ENCODE data around the gene ATF5.
"Not testable (repeated sequence)": the region's sequence is repeated elsewhere in the genome, so short reads cannot be mapped to it uniquely, and the experiment has no call there.

ATF5 gene

DNA sequence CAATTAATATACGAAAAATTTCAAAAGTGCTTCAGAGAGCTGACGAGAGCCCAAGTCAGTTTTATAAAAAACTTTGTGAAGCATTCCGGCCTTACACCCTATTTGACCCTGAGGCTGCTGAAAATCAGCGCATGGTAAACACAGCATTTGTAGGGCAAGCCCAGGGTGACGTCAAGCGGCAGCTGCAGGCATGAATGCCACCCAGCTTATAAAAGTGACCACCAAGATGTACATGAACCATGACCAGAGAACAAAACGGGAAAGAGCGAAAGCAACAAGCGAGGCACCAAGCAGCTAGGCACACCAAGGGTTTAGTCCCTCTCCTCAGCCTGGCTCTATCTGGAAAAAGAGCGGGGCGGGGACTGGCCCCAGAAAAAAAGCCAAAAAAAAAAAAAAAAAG lies 25.9 kb downstream of the ATF5 start:
- H3K79me2 ChIP-seq (ENCODE audit: low read length): no peaks in the 10 kb centered on the region
- H4K20me1 ChIP-seq (ENCODE audit: insufficient read depth, low read length): peaks cover 3% of the 10 kb centered on the region; the same call in 1 of the 2 replicates
- TF ChIP-seq EZH2phosphoT487 (IDR thresholded peaks at IDR 0.05; ENCODE audit: low read depth): no peak
- TF ChIP-seq, protein P1, sequence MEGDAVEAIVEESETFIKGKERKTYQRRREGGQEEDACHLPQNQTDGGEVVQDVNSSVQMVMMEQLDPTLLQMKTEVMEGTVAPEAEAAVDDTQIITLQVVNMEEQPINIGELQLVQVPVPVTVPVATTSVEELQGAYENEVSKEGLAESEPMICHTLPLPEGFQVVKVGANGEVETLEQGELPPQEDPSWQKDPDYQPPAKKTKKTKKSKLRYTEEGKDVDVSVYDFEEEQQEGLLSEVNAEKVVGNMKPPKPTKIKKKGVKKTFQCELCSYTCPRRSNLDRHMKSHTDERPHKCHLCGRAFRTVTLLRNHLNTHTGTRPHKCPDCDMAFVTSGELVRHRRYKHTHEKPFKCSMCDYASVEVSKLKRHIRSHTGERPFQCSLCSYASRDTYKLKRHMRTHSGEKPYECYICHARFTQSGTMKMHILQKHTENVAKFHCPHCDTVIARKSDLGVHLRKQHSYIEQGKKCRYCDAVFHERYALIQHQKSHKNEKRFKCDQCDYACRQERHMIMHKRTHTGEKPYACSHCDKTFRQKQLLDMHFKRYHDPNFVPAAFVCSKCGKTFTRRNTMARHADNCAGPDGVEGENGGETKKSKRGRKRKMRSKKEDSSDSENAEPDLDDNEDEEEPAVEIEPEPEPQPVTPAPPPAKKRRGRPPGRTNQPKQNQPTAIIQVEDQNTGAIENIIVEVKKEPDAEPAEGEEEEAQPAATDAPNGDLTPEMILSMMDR (IDR thresholded peaks at IDR 0.05; ENCODE audit: low read depth, low read length): no peak
- no peak overlapping the region for H3K4me3 ChIP-seq (ENCODE audit: low read length)
- no peak overlapping the region for H2AFZ ChIP-seq (ENCODE audit: low read depth, low read length)
- no peak overlapping the region for H3K4me2 ChIP-seq (ENCODE audit: low read length)
- H3K9ac ChIP-seq (ENCODE audit: low read length): no peak overlapping the region
- peaks cover 40% of the 10 kb centered on the region for H3K4me1 ChIP-seq (ENCODE audit: low read length)
- H3K9me3 ChIP-seq (ENCODE audit: insufficient read depth, low read length): no peaks in the 10 kb centered on the region
- no peaks in the 10 kb centered on the region for H3K36me3 ChIP-seq (replicated peaks; ENCODE audit: low read depth, low read length)
- peaks cover 67% of the 10 kb centered on the region for H3K27me3 ChIP-seq (ENCODE audit: low read depth, low read length)
- H3K27ac ChIP-seq (ENCODE audit: low read length): no peak overlapping the region

DNA sequence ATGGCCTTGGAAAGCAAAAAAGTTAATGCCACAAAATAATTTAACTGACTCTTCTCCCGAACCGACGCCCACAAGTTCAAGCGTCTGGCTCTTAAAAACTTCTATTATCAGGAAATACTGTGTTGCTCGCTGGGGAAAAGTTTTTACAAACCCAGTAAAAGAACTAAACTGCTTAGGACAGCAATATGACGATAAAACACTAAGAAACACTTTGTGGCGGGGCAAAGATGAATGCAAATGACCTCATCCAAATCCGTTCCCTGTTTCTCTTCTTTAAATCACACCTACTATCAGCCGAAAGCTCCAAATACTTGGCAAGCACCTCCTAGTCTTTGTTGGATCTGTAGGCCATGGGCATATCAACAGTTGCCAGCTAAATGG lies 27.1 kb downstream of the ATF5 start:
- Histone ChIP-seq H3K9me3 (ENCODE audit: insufficient read depth, low read length) (no peaks in the 10 kb centered on the region), H3K27ac (ENCODE audit: low read length) (no peak overlapping the region), H3K36me3 (replicated peaks; ENCODE audit: low read depth, low read length) (no peaks in the 10 kb centered on the region), H3K4me2 (ENCODE audit: low read length) (no peak overlapping the region), H3K4me1 (ENCODE audit: low read length) (peaks cover 29% of the 10 kb centered on the region), H3K79me2 (ENCODE audit: low read length) (no peaks in the 10 kb centered on the region), H3K27me3 (ENCODE audit: low read depth, low read length) (peaks cover 56% of the 10 kb centered on the region), H3K4me3 (ENCODE audit: low read length) (no peak overlapping the region), H2AFZ (ENCODE audit: low read depth, low read length) (no peak overlapping the region), H3K9ac (ENCODE audit: low read length) (no peak overlapping the region), H4K20me1 (ENCODE audit: insufficient read depth, low read length) (peaks cover 3% of the 10 kb centered on the region; the same call in 1 of the 2 replicates)
- no peak for TF ChIP-seq EZH2phosphoT487 (IDR thresholded peaks at IDR 0.05; ENCODE audit: low read depth)
- TF ChIP-seq, protein P1 (IDR thresholded peaks at IDR 0.05; ENCODE audit: low read depth, low read length): no peak

DNA sequence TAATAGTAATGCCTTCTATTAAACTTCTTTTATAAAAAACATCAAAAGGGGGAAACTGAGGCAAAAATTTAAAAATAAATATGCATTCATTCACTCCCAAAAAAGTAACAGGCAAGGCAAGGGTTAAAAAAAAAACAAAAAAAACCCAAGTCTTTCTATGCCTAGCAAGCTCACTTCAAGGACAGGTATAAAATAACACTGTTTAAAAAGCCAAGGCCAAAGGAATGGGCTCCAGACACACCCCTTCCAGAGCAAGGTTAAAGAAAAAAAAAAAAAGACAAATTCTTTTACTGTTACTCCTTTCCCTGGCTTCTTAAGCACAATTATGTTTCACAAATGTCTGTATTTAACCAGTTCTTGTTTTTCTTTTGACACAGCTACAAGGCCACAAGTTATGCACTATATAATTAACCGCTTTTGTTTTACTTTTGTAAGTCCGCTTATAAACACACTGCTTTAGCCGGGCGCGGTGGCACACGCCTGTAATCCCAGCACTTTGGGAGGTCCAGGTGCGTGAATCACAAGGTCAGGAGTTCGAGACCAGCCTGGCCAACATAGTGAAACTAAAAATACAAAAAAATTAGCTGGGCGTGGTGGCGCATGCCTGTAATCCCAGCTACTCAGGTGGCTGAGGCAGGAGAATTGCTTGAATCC lies 28.4 kb downstream of the ATF5 start:
- TF ChIP-seq, protein P1 (IDR thresholded peaks at IDR 0.05; ENCODE audit: low read depth, low read length): no peak
- TF ChIP-seq EZH2phosphoT487 (IDR thresholded peaks at IDR 0.05; ENCODE audit: low read depth): no peak
- no peaks in the 10 kb centered on the region for H3K79me2 ChIP-seq (ENCODE audit: low read length)

DNA sequence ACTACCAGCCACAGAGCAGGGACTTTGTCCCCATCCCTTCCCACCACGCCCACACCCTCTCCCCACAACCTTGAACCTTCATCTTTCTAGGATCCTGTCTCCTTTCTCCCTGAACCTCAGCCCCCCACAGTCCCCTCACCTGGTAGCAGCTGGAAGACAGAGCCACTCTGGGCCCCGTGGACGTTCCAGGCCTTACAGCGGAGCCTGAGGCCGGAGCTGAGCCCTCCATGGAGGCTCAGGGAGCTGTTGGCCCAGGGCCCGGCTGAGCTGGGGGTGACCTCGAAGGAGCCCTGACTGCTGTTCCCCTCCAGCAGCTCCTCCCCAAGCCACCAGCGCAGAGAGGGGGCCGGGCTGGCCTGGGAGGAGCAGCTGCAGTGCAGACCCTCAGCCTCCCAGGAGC lies 29.1 kb downstream of the ATF5 start:
- H3K4me2 ChIP-seq (ENCODE audit: low read length); H2AFZ ChIP-seq (ENCODE audit: low read depth, low read length); H4K20me1 ChIP-seq (ENCODE audit: insufficient read depth, low read length); H3K36me3 ChIP-seq (replicated peaks; ENCODE audit: low read depth, low read length); H3K9ac ChIP-seq (ENCODE audit: low read length); H3K4me3 ChIP-seq (ENCODE audit: low read length); H3K79me2 ChIP-seq (ENCODE audit: low read length); H3K27ac ChIP-seq (ENCODE audit: low read length); H3K9me3 ChIP-seq (ENCODE audit: insufficient read depth, low read length): not testable (repeated sequence)
- Histone ChIP-seq H3K27me3 (ENCODE audit: low read depth, low read length) (peaks cover 40% of the 10 kb centered on the region), H3K4me1 (ENCODE audit: low read length) (peaks cover 13% of the 10 kb centered on the region)

More for the DNA sequence above, 28.4 kb downstream of the ATF5 start:
- H3K36me3 ChIP-seq (replicated peaks; ENCODE audit: low read depth, low read length): no peaks in the 10 kb centered on the region
- H3K9me3 ChIP-seq (ENCODE audit: insufficient read depth, low read length): no peaks in the 10 kb centered on the region
- H3K4me1 ChIP-seq (ENCODE audit: low read length): peaks cover 21% of the 10 kb centered on the region
- no peak overlapping the region for H3K4me3 ChIP-seq (ENCODE audit: low read length)
- no peak overlapping the region for H3K9ac ChIP-seq (ENCODE audit: low read length)
- H3K27ac ChIP-seq (ENCODE audit: low read length): no peak overlapping the region
- no peak overlapping the region for H2AFZ ChIP-seq (ENCODE audit: low read depth, low read length)
- no peaks in the 10 kb centered on the region; the same call in 1 of the 2 replicates for H4K20me1 ChIP-seq (ENCODE audit: insufficient read depth, low read length)
- H3K4me2 ChIP-seq (ENCODE audit: low read length): no peak overlapping the region
- H3K27me3 ChIP-seq (ENCODE audit: low read depth, low read length): peaks cover 46% of the 10 kb centered on the region

DNA sequence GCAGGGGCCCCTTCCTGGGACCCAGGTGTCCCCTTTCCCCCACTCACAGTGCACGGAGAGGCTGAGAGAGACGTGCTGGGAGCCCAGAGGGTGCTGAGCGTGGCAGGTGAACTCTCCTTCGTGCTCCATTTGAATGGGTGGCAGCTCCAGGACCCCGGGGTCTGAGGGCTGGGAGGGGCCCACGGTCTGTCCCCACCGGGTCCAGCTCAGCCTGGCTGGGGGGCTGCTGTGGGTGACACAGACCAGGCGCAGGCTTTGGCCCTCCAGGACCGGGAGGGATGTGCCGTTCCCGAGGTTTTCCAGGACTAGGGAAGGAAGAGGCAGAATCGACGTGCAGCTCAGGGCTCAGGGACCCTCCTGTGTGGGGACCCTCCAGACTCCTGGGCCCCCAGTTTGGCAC lies 29.6 kb downstream of the ATF5 start:
- not testable (repeated sequence) for H3K79me2 ChIP-seq (ENCODE audit: low read length); H3K4me1 ChIP-seq (ENCODE audit: low read length); H4K20me1 ChIP-seq (ENCODE audit: insufficient read depth, low read length); H3K9me3 ChIP-seq (ENCODE audit: insufficient read depth, low read length); H2AFZ ChIP-seq (ENCODE audit: low read depth, low read length); H3K4me3 ChIP-seq (ENCODE audit: low read length); H3K4me2 ChIP-seq (ENCODE audit: low read length); H3K9ac ChIP-seq (ENCODE audit: low read length); H3K27ac ChIP-seq (ENCODE audit: low read length); H3K36me3 ChIP-seq (replicated peaks; ENCODE audit: low read depth, low read length)
- H3K27me3 ChIP-seq (ENCODE audit: low read depth, low read length): peaks cover 40% of the 10 kb centered on the region

DNA sequence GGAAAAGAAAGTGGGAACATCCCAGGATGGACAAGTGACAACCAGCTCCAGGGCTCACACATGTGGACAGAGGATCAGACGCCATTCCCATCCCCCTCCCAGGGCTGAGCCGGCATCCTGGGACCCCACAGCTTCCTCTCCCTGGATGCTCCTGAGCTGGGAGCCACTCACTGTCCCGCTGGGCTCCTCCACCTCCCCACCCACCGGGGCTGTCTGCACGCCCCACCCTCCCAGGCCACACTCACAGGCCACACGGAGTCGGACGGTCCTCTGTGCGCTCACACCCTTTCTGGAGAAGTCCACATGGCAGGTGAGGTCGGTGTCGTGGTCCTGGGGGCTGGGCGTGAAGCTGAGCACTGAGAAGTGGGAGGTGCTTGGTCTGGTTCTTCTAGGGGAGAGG lies 30.9 kb downstream of the ATF5 start:
- not testable (repeated sequence) for H2AFZ ChIP-seq (ENCODE audit: low read depth, low read length); H3K4me2 ChIP-seq (ENCODE audit: low read length); H3K9me3 ChIP-seq (ENCODE audit: insufficient read depth, low read length); H3K36me3 ChIP-seq (replicated peaks; ENCODE audit: low read depth, low read length); H3K27ac ChIP-seq (ENCODE audit: low read length); H3K9ac ChIP-seq (ENCODE audit: low read length); H4K20me1 ChIP-seq (ENCODE audit: insufficient read depth, low read length); H3K4me1 ChIP-seq (ENCODE audit: low read length); H3K4me3 ChIP-seq (ENCODE audit: low read length); H3K79me2 ChIP-seq (ENCODE audit: low read length)
- peaks cover 28% of the 10 kb centered on the region for H3K27me3 ChIP-seq (ENCODE audit: low read depth, low read length)

DNA sequence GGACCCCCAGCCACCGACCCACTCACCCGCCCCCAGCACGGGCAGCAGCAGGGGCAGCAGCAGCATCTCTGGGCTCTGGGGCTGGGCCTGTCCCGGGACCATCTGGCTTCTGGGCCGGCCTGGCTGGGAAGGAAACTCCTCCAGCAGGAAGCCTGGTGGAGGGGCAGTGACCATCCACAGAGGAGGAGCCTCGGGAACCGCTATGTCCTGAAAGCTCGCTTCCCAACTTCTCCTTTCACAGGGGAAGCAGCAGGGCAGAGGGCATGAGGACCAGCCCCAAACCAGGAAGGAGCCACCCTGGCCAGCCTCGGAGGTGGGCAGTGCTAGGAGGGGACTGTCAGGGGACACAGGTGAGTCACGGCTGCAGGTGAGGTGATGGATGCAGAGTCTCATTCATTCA lies 32.0 kb downstream of the ATF5 start, which contains the start of gene SIGLEC11:
SIGLEC11 (minus strand) TSS at position 193 of the 400 bp plus-strand sequence; CDS start at position 102, 91 bp downstream.
- not testable (repeated sequence) for H3K36me3 ChIP-seq (replicated peaks; ENCODE audit: low read depth, low read length); H3K9ac ChIP-seq (ENCODE audit: low read length); H3K4me1 ChIP-seq (ENCODE audit: low read length); H4K20me1 ChIP-seq (ENCODE audit: insufficient read depth, low read length); H3K9me3 ChIP-seq (ENCODE audit: insufficient read depth, low read length); H3K27ac ChIP-seq (ENCODE audit: low read length); H3K79me2 ChIP-seq (ENCODE audit: low read length); H3K4me3 ChIP-seq (ENCODE audit: low read length); H2AFZ ChIP-seq (ENCODE audit: low read depth, low read length); H3K4me2 ChIP-seq (ENCODE audit: low read length)
- H3K27me3 ChIP-seq (ENCODE audit: low read depth, low read length): peaks cover 21% of the 10 kb centered on the region

Measured in OCI-LY3 (cell line).